Muscle of leg (tissue), 11 donors: ENCODE data around the gene CAV2. TPM values are rescaled to one million over a fixed set of nuclear protein-coding genes. Genes with fewer than 3 reads are reported as not detected.

ENCODE experiments used
- DNase-seq: peaks from one replicate; pipeline ENCODE4 v3.0.0; 2013
- H3K27ac ChIP-seq: one replicate; pipeline ENCODE4 v1.5.1; 2013; ENCODE audit warnings: mild to moderate bottlenecking, low read length, control low read depth
- H3K27me3 ChIP-seq: one replicate; pipeline ENCODE4 v1.6.1; 2013; ENCODE audit warnings: low read length; ENCODE audit not compliant: control insufficient read depth, insufficient read depth
- H3K36me3 ChIP-seq: one replicate; pipeline ENCODE4 v1.6.1; 2013; ENCODE audit warnings: low read length; ENCODE audit not compliant: control insufficient read depth, insufficient read depth
- H3K4me1 ChIP-seq: one replicate; pipeline ENCODE4 v1.6.1; 2013; ENCODE audit warnings: low read length; ENCODE audit not compliant: control insufficient read depth, insufficient read depth
- H3K4me3 ChIP-seq: one replicate; pipeline ENCODE4 v1.5.1; 2013; ENCODE audit warnings: low read length, control low read depth
- H3K9me3 ChIP-seq: replicated peaks from 2 replicates; pipeline ENCODE4 v1.6.1; 2013; ENCODE audit warnings: low read depth, low read length; ENCODE audit not compliant: control insufficient read depth
- WGBS: methylation state at CpG from one replicate; pipeline ENCODE4 v1.1.5; 2013; ENCODE audit warnings: missing lambda C conversion rate; ENCODE audit not compliant: insufficient coverage; 5-methylcytosine and 5-hydroxymethylcytosine counted together
- polyA plus RNA-seq, 8 donors: library from polyadenylated mRNA; unstranded; fragments of 120-200 nt; gene quantifications; one replicate each; pipeline versions ENCODE4 v1.2.1 to v1.2.3, GENCODE V29; 2013; ENCODE audit warnings: inconsistent platforms in 1 of 8, low replicate concordance in 1 of 8; ENCODE audit not compliant: insufficient read length in 8 of 8, insufficient read depth in 1 of 8
- total RNA-seq: library from RNA; stranded (reverse); fragments of 120-200 nt; gene quantifications from one replicate; pipeline ENCODE4 v1.2.4, GENCODE V29; 2013

CAV2 gene
- total and polyA plus RNA-seq, 9 donors = 33.6 to 50.3 (median 39.3) TPM

DNA sequence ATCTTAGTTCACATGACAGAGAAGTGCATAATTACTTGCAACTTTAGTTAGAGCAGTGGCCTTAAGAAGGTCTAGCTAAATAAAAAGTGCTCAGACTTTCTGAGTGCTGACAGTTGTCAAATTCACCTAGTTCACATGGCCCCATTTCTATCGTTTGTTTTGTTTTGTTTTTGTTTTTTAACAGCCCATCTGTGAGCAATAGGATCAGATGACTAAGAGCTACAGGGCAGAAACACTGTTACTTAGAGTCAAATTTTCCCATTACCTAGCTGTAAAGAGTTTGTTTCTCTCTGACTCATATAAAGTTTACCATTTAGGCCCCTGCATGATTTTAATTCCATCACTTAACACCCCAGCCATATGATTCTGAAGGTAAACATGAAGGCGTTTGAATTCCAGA is 44.1 kb downstream of the CAV2 start:
- no peak for DNase-seq
- no peaks in the 10 kb centered on the region for H3K27me3 ChIP-seq
- no peak overlapping the region for H3K4me3 ChIP-seq
- H3K9me3 ChIP-seq = no peaks in the 10 kb centered on the region
- H3K36me3 ChIP-seq = no peaks in the 10 kb centered on the region
- H3K27ac ChIP-seq = no peak overlapping the region
- no CpG with 5 or more reads among the region's 2 CpGs for WGBS
- no peaks in the 10 kb centered on the region for H3K4me1 ChIP-seq

DNA sequence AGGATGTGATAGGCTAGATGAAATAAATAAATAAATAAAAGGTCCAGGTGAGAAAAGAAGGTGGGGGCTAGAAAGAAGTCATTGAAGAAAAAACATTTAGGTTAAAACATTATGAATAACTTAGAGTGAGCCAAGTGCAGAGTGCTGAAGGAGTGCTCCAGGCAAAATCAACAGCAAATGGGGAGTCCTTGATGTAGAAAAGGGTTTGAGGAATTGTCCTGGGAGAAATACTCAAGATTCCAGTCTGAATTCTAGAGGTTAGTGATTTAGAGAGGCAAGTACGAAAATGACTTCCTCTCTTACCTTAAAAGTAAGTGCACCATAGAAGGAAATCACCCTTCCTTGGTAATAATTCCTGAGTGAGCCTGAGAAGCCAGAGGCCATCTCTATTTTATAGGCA is 44.9 kb downstream of the CAV2 start:
- H3K36me3 ChIP-seq = peaks cover 3% of the 10 kb centered on the region
- no peaks in the 10 kb centered on the region for H3K9me3 ChIP-seq
- DNase-seq = no peak
- H3K27ac ChIP-seq = no peak overlapping the region
- H3K4me3 ChIP-seq = no peak overlapping the region
- H3K4me1 ChIP-seq = no peaks in the 10 kb centered on the region
- WGBS = no CpG with 5 or more reads among the region's 1 CpG
- no peaks in the 10 kb centered on the region for H3K27me3 ChIP-seq

DNA sequence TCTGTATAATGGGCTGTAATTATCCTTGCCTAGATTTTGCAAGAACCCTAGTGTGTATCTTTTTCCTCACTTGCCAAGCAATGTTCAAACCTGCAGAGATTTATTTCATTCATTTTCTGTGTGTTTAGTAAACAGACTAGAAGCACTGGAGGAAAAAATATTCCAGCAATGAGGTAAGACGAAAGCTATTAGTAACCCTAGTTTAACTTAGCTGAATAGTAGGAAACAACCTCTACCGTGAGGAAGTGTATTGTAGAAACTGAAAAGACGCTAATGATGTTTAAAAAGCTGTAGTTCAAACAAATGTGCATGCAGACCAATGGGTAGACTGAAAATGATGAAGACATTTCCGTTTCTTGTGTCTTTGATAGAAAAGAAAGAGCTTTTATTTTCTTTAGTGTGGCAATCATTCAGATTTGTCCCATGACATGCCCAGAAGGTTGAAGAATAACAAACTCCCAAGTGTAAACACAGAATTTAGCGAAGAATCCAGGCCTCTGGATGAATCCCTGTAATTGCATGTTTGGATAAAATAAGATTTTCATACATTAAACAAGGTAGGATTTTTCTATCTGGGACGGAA is 46.0 kb downstream of the CAV2 start:
- Histone ChIP-seq H3K4me3 (no peak overlapping the region), H3K9me3 (no peaks in the 10 kb centered on the region), H3K4me1 (no peaks in the 10 kb centered on the region), H3K27me3 (no peaks in the 10 kb centered on the region), H3K36me3 (peaks cover 5% of the 10 kb centered on the region), H3K27ac (no peak overlapping the region)
- DNase-seq = no peak
- 100% methylated on average over 1 of the region's 6 CpGs for WGBS

DNA sequence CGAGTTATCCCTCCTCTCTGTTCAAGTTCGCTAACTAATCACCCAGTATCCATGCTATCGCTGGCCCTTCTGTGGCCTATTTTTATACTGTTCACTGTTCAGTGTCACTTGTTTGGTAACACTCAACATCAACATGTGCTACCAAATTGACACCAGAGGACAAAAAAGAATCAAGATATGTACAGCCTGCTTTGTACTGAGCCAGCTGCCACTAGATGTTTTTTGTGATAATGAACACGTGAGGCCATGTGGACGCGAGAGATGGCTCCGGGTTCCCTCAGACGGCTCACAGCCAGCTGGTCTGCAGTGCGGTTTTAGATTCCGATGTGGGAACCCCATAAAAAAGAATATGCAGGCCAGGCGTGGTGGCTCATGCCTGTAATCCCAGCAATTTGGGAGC is 46.5 kb downstream of the CAV2 start:
- no peaks in the 10 kb centered on the region for H3K4me1 ChIP-seq

DNA sequence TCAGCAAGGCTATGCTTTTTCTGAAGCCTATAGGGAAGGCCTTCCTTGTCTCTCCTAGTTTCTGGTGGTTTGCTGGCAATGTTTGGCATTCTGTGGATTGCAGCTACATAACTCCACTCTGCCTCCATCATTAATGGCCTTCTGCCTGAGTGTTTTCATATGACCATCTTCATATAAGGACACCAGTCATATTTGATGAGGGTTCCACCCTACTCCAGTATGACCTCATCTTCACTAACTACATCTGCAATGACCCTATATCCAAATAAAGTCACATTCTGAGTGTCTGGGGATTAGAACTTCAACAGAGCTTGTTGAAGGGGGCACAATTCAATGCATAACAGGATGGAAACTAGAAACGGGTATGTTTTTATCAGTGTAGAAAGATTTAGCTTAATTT is 47.4 kb downstream of the CAV2 start:
- Histone ChIP-seq H3K4me1 (no peaks in the 10 kb centered on the region), H3K4me3 (no peak overlapping the region), H3K27ac (no peak overlapping the region), H3K27me3 (no peaks in the 10 kb centered on the region), H3K9me3 (no peaks in the 10 kb centered on the region), H3K36me3 (peaks cover 5% of the 10 kb centered on the region)
- no peak for DNase-seq
- no CpG with 5 or more reads among the region's 1 CpG for WGBS

More for the DNA sequence above, 46.5 kb downstream of the CAV2 start:
- Histone ChIP-seq H3K27me3 (no peaks in the 10 kb centered on the region), H3K36me3 (peaks cover 5% of the 10 kb centered on the region), H3K4me3 (no peak overlapping the region), H3K27ac (no peak overlapping the region), H3K9me3 (no peaks in the 10 kb centered on the region)
- no peak for DNase-seq
- WGBS = 82% methylated on average over 11 of the region's 11 CpGs

DNA sequence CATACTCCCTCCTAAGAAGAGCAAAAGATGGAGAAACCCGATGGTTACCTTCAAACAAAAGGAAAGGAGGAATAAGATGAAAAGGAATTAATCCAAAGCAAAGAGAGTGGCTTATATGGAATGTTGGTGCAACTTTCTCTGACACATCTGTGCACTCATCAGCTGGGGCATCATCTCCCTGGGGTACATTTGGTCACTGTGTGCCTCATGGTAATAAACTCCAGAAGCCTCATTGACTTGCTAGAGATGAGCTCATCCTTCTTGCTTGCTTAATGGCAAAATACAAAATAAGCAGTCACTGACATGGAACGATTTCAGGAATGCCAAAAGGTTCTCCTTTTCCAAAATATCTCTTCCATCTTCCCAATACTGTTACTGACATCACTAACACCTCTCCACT is 47.8 kb downstream of the CAV2 start:
- WGBS = 82% methylated on average over 1 of the region's 2 CpGs
- Histone ChIP-seq H3K9me3 (no peaks in the 10 kb centered on the region), H3K36me3 (peaks cover 5% of the 10 kb centered on the region), H3K4me1 (no peaks in the 10 kb centered on the region), H3K27me3 (no peaks in the 10 kb centered on the region), H3K4me3 (no peak overlapping the region), H3K27ac (no peak overlapping the region)
- DNase-seq = no peak

DNA sequence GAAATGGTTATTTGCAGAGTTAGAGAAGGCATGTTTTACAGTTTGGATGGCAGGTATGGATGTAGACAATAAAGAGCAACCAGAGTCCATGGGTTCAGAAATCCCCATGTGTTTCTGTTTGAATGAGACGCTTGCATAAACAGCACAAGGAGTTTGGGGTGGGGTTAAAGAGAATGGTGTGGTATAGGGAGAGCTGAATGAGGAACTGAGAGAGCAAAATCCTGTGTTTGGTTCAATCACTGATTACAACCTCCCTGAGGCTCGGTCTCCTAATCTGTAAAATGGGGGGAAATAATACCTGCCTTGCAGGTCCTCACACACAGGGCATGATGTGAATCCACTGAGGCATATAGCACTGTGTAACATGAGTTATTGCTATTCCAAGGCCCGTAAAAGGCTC is 49.0 kb downstream of the CAV2 start:
- H3K36me3 ChIP-seq = peaks cover 5% of the 10 kb centered on the region

DNA sequence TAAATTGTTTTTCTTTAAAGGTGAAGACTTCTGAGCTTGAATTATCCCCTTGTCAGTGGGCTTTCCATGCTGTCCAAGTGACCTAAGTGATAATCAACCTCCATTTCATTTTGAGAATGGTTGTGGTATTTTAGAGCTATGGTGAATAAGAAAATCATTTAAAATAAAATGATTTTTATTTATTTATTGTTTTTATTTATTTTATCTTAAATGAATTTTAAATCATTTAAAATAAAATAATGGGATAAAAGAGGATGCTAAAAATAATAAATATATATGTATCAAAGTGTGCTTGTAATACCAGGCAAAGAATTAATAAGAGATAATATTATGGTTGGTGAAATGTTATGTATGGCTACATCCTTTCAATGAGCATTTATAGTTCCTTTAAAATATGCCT is 49.8 kb downstream of the CAV2 start:
- peaks cover 2% of the 10 kb centered on the region for H3K4me1 ChIP-seq
- peaks cover 5% of the 10 kb centered on the region for H3K36me3 ChIP-seq
- no peak for DNase-seq

More for the DNA sequence above, 49.0 kb downstream of the CAV2 start:
- no peak overlapping the region for H3K4me3 ChIP-seq
- no peaks in the 10 kb centered on the region for H3K27me3 ChIP-seq
- WGBS = 55% methylated on average over 2 of the region's 3 CpGs
- H3K9me3 ChIP-seq = no peaks in the 10 kb centered on the region
- H3K4me1 ChIP-seq = peaks cover 1% of the 10 kb centered on the region
- no peak overlapping the region for H3K27ac ChIP-seq
- DNase-seq = no peak

DNA sequence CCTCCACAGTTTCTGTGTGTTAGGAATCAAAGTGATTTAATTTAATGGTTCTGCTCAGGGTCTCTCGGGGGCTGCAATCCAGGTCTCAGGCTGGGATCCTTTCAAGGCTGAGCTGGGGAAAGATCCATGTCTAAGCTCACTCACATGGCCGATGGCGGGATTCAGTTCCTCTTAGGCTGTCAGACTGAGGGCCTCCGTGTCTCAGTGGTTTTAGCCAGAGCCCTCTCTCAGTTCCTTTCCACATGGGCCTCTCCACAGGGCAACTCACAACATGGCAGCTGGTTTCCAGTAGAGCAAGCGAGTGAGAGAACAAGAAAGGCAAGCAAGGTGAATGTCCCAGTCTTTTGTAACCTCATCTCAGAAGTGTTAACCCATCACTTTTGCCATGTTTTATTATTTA is 52.2 kb downstream of the CAV2 start:
- Histone ChIP-seq H3K36me3 (peaks cover 5% of the 10 kb centered on the region), H3K4me3 (no peak overlapping the region), H3K9me3 (no peaks in the 10 kb centered on the region), H3K27ac (no peak overlapping the region), H3K27me3 (no peaks in the 10 kb centered on the region), H3K4me1 (peaks cover 5% of the 10 kb centered on the region)
- 71% methylated on average over 5 of the region's 5 CpGs for WGBS
- DNase-seq = no peak

More for the DNA sequence above, 49.8 kb downstream of the CAV2 start:
- H3K9me3 ChIP-seq = no peaks in the 10 kb centered on the region
- no peak overlapping the region for H3K27ac ChIP-seq
- no peaks in the 10 kb centered on the region for H3K27me3 ChIP-seq
- no peak overlapping the region for H3K4me3 ChIP-seq

DNA sequence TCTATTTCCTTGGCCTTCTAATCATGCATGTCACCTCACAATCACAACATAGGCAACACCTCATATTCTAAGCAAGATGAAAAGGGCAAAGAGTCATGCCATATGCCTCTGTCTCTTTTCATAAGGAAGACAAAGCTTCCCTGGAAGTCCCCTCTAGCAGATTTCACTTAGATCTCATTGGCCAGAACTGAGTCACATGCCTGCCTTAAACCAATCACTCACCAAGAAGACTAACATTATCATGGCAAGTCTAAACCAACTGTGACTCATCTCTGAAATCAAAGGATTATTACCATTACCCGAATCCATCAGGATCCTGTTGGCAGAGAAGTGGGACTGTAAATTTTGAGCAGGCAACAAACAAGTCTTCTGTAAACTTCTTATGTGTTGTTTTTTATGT is 53.1 kb downstream of the CAV2 start:
- Histone ChIP-seq H3K36me3 (peaks cover 5% of the 10 kb centered on the region), H3K4me1 (peaks cover 5% of the 10 kb centered on the region), H3K27ac (no peak overlapping the region), H3K4me3 (no peak overlapping the region), H3K27me3 (no peaks in the 10 kb centered on the region), H3K9me3 (no peaks in the 10 kb centered on the region)
- no peak for DNase-seq
- WGBS = no CpG with 5 or more reads among the region's 1 CpG
